GM18868 (cell line): ENCODE measurements around the gene SPATA2.
"Not testable (repeated sequence)": the region's sequence is repeated elsewhere in the genome, so short reads cannot be mapped to it uniquely, and the experiment has no call there.

Experiments
- ATAC-seq: cut with Tn5 transposase; IDR thresholded peaks from one replicate; pipeline ENCODE4 v1.9.1; 2021; ENCODE audit warnings: mild to moderate bottlenecking, moderate library complexity; ENCODE audit not compliant: unreplicated experiment

The SPATA2 gene

DNA sequence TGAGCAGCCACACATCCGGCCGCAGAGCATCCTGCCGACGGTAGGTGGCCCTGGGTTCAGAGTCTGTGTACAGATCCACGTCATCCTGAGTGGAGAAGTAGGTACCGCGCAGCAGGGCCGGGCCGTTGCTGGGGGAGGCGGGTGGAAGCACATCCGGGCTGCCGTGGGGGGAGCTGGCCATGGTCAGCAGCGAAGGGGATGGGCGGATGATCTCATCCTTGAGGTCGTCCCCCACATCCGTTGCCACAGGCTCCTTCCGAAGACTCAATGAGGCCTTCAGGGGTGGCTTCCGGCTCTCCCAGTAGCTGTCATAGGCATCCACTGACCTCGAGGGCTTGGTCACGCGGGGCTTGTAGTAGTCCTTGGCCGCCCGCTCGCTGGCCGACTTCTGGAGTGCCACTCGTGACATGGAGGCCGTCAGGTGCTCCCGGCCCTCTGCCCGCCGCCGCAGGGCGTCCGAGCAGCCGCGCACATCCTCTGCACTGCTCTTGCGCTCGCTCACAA, 9.2 kb downstream of the SPATA2 start:
- ATAC-seq, result no peak

DNA sequence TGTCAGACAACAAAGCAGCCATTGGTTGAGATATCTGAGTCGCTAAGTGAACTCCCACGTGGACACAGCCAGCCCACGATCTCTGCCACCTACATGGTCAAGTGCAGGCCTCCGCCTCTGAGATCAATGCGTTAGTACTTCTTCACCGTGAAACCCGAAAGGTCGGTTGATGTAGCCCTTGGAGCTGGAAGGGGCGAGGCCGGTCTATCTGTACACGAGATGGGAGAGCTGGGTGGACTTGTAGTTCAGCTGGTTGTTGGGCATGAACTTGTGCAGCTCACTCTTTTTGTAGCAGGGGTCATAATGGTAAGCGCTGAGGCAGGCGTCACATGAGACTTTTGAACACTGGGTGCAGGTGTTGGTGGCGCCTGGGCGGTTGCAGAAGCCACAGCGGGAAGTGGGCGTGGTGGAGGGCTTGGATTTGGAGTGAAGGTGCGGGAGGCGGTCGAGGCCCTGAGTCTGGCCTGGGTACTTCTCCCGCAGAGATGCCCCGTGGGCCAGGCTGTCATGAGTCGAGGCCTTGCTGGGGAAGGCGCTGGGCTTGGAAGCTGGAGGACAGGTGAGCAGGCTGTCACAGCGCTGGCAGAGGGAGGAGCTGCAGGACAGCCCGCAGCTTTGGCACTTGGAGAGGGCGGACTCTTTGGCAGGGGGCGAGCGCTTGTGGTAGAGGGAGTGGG, 9.8 kb downstream of the SPATA2 start:
- no peak for ATAC-seq

DNA sequence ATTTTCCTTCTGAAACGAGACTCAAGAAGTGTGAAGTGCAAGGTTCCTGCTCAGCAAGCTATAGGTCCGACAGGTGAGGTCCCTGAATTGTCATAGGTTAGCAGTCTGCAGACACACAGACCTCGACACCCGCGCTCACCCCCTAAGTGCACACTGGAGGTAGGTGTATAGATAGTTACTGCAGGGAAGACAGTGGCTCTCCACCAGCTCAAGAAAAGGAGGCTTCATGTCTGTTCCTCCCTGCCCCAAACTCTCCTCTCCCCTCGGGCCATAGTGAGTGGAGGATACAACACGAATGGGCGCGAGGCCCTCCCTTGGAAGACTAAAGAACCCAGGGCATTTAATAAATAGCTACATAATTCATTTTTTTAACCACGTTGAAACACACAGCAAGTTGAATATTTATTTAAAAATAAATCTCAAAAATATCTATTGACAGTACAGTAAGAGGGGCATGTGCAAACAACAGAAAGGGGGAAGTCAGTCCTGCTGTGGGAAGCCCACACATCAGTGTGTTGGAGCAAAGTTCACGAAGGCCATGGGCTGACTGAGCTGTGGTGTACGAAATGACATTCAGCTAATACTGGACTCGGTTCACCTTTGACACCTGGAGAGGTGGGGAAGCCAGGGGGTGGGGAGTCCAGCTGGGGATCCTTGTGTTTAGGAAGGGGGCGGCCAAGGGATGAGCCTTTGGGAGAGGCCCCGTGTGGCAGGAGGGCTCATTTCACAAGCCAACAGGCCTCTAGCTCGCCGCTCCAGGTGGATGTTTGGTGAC, 10.7 kb downstream of the SPATA2 start:
- no peak for ATAC-seq

DNA sequence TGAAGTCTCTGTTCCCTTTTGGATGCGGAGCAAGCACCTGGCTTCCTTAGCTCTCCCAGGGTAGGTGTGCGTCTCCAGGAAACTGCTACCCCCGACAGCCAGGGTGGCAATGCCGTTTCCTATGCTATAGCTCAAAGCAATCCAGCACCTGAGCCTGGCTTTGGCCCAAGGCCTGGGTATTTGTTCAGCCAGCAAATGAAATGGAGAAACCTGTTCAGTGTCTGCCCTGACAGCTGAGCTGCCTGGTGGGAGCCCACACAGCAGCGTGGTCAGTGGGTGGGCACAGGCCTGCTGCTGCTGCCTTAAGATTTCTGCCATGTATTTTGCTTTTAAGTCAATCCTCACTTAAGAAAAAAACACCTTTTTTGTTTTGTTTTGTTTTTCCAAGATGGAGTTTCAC, 13.7 kb downstream of the SPATA2 start:
- no peak for ATAC-seq

DNA sequence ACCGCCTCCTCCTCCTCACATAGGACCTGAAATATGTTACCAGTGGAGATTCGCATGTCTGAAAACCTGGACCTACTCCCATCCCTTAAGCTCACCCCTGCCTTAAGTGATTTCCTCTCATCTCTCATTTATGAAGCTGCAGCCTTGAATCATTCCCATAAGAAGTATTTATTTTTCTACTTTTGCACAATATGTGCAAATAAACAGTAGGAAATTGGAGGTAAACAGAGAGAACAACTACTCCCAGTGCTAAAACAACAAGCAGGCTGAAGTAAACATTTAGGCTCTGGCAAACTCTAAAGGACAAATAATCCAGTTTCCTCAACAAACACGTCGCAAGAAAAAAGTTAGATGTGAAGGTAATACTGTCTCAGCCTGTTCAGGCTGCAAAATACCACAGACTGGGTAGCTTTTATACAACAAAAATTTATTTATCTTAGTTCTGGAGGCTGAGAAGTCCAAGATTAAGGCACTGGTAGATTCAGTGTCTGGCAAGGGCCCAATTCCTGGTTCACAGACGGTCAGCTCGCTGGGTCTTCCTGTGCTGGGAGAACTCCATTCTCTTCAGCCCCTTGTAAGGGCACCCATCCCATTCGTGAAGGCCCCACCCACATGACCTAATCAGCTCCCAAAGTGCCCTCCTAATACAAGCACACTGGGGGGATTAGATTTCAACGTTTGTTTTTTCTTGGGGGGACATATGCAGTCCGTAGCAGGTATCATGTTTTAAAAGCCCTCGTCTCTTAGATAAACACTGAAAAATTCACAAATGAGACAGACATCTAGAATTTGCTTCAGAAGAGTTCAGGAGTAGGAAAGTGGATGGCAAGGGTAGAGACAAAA, 15.6 kb downstream of the SPATA2 start:
- ATAC-seq, result no peak

DNA sequence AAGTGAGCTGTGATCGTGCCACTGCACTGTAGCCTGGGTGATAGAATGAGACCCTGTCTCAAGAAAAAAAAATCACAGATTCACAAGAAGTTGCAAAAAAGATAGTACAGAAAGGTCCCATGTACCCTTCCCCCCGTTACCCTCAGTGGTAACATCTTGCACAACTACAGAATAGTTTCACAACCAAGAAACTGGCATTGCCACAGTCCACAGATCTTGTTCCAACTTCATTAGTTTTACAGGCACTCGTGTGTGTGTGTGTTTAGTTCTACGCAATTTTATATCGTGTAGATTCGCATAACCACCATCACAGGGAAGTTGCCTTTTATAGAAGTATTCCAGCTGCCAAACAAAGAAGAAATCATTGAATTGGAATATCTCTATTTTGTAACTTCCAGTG, 19.1 kb downstream of the SPATA2 start:
- ATAC-seq, result no peak

DNA sequence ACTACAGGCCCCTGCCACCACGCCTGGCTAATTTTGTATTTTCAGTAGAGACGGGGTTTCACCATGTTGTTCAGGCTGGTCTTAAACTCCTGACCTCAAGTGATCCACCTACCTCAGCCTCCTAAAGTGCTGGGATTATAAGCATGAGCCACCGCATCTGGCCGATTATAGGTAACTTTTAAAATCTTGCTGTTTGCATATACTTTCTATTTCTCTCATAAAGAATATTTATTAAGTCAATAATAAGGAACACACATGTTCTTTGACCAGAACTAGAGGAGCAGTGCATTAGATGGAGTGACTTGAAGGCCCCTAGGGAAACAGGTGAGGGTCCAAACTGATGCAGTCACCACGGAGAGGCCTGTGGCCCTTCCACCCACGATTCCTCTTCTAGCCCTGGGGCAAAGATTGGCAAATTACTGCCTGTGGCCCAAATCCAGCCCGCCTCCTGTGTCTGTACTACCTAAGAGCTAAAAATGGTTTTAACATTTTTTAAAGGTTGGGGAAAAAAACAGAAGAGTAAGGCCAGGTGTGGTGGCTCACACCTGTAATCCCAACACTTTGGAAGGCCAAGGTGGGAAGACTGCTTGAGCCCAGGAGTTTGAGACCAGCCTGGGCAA, 19.7 kb downstream of the SPATA2 start:
- ATAC-seq, result not testable (repeated sequence)

DNA sequence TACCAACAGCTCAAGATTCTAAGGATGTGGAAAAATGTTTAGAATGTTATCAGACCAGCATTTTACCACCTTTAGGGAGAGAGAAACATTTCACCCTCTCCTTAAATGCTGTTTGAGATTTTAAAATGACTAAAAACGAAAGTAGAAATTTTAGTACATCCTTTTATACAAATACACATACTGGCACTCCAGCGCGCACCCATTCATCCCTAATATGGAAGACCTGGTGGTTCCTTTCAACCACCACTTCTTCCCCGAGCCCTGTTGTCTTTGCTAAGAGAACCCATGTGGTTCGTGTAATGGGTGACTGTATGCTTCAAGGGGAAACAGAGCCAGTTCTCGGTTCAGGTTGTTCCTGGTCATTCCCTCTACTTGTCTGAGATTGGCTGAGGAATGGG, 21.3 kb downstream of the SPATA2 start:
- no peak for ATAC-seq

DNA sequence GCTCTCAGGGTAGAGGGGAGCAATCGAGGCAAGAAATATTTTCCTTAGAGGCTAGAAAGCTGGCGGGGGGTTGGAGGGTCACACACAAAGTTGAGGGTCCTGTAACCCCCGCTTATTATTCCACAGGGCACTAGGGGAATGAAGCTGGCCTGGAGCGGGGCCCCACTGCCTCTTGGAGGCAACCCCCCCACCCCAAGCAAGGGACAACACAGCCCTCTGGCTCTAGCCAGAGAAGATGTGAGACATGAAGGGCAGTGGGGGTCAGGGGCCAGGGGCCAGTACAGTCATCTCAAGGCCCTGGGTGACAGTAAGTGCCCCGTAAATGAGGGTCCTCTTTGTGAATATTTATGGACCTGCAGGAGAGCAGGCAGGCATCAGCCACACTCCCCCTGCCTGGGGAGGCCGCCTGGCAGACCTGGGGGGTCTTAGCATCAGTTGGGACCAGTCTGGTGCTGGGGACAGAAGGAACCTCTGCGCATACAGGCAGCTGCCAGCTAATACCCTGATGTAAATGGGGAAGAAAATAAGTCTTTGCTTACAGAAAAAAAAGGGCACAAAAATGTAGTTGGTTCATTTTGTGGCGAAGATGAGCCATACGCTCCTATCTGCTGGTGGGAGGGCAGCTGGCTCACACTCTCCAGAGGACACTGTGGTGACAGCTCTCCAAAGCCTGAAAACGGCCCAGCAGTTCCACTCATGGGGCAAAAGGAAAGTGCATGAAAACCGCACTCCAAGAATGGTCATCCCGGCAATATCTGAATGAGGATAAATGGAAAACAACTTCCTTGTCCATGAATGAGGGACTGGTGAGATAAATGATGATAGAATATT, 21.9 kb downstream of the SPATA2 start:
- no peak for ATAC-seq

DNA sequence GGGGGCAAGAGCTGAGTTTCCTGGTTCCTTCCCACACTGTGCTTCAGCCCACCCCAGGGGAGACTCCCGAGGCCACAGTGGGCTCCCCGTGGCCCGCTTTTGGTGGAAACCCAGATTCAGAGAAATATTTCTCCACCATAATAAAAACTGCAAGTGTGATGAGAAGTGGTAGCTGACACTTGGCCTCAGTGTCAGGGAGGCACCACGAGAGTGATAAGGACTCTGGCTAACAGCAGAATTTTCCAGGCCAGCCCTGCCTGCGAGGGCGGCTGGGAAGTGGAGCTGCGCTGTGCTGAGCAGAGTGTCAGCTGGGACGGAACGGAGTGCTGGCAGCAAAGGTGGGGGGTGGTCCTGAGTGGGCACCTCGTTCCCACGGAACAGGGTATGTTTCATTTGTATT, 22.5 kb downstream of the SPATA2 start:
- no peak for ATAC-seq

DNA sequence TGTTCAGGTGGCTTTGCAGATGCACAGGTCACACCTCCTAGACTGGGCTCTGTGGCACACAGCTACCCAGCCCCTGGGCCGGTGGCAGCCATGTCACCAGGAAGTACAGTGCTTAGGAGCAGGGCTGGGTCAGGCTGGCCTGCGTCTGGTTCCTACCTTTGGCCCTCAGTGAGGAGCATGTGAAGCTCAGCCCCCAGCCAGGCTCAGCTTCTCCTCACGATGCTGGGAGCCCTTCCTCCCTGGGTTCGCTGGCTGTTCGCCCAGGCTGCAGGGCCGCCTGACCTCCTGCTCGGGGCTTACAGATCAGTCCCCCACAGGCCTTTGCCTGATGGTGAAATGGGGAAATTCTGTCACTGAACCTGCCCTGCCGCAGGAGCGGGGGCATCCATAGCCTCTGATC, 23.1 kb downstream of the SPATA2 start:
- ATAC-seq, result no peak

DNA sequence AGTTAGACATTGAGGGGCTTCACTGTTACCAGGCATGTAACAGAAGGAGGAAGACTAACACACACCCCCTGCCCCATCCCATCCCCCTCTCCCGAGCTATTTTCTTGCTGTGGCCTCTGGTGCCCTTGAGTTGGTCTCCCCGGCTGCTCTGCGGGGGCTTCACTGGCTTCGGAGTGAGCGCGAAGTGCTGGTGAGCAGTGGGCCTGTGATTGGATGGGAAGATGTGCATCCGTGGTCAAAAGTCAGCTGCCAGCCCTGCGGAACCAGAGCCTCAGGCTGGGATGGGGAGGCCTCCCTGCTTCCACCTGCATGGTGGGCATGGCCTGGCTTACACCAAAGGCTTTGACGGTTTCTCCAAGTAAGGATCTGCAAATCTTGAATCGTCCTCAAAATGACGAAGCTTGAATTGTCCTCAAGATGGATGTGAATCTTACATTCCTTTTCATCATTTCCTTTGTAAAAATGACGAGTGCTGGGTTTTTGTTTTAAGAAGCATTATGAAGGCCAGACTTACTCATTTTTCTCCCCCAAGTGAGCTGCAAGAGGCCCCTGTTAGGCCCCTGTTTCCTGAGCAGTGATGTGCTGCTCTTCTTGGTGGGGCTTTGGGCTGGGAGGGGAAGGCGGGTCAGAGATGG, 23.7 kb downstream of the SPATA2 start:
- no peak for ATAC-seq

DNA sequence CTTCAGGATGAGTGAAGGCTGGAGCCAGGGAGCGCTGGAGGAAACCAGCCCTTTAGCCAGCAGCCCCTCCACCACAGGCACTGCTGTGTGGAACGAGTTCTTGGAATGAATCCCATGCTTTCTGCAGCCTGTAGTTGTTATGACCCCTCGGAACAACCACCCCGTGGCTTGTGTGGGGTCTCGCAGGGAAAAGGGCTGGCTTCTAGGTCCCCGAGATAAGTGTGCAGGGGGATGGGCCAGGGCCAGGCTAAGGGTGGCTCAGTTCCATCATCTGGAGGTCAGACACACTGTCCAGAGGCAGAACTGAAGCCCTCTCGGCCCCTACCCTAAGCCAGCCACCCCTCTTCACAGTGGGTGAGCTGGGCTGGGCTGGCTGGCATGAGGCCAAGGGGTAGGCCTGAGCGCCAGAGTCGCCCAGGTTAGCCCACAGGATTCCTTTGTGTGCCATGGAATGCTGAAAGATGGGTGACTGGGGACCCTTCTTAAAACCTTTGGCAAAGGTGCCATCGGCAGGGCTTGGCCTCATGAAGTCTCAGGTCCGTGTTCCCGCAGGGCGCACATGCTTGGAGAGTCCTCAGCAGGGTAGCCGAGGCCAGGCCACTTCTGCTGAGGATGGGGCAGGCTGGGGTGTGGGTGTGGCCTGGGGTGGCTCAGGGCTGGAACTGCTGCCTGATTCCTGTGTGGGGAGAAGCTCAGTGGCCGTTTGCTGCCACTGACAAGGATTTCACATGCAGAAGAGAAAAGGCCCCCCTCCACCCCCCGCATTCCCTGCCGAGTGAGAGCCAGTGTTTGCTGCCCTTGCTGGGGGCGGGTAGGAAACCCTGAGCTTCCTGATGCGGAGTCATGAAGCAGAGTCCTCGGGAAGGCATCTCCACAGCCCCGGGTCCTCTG, 24.6 kb downstream of the SPATA2 start:
- no peak for ATAC-seq

DNA sequence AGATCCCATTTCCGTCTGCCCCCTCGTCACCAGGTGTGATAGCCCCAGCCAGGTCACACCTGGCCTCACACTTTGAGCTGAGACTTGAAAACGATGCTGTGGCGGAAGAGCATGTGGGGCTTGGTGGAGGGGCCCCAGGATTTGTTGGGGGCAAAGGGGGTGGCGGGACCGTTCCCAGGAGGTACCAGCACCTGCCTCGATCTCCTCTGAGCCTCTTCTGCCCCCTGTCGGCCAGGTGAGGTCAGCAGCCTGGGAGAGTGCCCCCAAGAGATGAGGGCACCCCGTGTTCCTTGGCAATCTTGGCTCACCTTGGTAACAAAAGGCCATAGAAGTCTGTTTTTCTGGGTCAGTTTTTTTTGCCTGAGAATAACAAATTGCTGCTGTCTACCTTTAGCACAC, 25.4 kb downstream of the SPATA2 start:
- ATAC-seq, result no peak

DNA sequence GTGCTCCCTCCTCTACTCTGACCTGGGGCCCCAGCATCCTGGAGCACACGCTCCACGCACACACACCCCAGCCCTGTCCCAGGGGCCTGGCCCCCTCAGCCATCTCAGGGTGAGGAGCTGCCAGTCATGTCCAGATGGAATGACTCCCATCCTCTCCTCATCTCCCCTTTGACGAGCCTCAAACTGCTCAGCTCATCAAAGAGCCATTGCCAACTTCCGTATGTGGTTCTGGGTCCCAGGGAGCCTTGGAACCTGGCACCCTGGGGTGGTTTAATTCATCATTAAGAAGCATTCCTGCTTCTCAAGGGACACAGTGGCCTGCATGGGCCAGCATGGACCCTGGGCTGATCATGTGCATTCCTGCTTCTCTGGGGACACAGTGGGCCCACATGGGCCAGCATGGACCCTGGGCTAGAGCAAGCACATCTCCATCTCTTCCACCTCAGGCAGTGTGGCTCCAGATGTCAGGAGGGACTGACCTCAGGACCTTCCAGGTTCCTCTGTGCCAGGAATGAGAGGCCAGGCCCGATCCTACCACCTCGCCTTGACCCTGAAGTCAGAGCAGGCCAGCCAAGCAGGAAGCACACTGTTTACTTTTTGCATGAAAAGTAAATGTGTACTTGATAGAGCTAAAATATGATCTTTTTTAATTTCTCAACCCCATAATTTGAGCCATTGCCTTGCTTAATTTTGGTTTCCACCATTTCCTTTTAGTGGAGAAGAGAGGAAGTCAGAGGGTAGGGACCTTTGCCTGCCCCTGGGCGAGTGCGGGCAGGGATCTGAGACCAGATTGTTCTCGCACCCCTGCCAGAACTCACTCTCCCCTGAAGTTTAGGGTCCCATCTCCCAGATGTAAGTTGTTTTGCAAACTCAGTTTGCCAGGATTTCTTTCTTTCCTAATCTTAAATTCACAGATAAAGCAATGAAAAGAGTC, 26.1 kb downstream of the SPATA2 start:
- ATAC-seq, result no peak

DNA sequence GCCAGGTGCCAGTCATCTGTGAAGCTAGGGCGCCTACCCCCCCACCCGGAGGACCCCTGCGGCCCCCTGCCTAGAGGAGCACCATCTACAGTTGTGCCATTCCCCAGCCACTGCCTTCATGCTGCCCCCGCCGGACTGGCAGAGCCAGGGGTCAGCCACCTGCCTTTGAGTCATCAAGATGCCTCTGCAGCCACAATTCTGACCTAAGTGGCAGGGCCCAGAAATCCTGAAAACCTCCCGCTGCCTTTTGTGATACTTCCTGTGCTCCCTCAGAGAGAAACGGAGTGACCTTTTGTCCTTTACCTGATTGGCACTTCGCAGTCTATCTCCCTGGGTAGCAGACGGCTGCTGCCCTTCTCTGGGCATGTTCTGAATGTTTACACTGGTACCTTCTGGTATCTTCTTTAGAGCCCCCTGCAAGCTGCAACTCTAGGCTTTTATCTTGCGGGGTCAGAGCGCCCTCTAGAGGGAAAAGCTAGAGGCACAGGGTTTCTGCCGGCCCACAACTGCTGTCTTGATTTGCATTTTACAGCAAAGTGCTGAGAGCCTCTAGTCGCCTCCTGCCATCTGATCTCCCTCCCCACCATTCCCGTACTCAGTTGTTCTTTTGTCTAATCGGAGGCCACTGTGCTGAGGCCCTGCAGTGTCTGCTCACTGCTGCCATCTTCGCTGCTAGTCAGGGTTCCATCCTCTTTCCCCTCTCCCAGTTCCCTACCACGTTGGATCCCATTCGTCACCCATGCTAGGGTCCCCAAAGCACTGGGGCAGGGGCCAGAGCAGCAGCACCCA, 26.9 kb downstream of the SPATA2 start:
- no peak for ATAC-seq
